CD4-positive, alpha-beta T cell treated with Interleukin-4 for 4 hours (primary cell): Measurements from ENCODE around the gene FHOD3.

ENCODE experiments used
- DNase-seq: peaks from one replicate; pipeline ENCODE4 v3.0.0-alpha.2; 2020

The FHOD3 gene

GRCh38 chr18:36296650-36297416 is 680 bp upstream of the FHOD3 start:
- DNase-seq, result no peak

DNA sequence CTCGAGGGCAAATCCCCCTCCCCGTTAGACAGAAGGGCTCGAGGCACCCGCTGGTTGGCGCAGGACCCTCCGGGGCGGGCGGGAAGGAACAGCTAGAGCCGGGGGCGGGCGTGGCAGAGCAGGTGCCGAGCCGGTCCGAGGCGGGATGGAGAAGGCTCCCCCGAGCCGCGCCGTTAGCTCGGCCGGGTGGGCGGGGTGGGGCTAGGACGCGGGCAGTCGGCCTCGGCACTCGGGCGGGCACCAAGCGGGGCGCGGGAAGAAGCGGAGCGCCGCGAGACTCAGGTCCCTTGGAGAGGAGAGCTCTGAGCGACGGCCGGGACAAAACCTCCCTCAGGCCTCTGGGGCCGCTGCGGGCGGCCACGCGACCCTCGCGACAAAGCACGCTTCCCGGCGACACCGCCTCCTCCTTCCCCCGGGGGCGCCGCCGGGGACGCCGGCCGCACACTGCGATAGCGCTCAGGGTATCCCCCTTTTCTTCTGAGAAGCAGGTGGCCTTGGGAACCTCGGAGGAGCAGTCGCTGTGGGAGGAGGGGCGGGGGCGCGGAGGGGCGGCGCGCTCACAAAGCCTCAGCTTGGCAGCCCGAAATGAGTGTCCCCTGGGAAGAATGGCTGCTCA is 721 bp downstream of the FHOD3 start:
- no peak for DNase-seq

GRCh38 chr18:36299015-36299414 is 1.5 kb downstream of the FHOD3 start:
- no peak for DNase-seq

GRCh38 chr18:36300211-36300610 is 2.7 kb downstream of the FHOD3 start:
- no peak for DNase-seq

GRCh38 chr18:36301884-36302283 is 4.4 kb downstream of the FHOD3 start:
- no peak for DNase-seq

GRCh38 chr18:36302676-36303075 is 5.2 kb downstream of the FHOD3 start:
- no peak for DNase-seq

- DNase-seq, result no peak
Observed at GRCh38 chr18:36303211-36303844, 5.8 kb downstream of the FHOD3 start.

DNA sequence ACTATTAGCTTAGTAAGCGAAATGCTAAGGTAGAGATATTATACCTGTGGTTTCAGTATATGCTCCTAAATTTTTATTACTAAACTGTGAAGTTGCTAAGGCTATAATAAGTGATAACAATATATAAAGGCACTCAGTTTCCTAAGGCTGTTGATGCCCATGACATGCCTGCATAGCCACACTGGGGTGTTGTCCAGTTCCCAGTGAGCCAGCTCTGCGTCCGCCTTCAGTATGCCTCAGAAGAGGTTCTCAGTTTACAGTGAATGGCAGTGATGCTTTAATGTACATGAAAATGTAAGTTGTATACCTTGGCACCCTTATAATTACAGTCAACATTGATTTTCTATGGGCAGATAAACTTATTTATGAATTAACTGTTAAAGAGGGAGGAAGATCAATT is 7.2 kb downstream of the FHOD3 start:
- no peak for DNase-seq

DNA sequence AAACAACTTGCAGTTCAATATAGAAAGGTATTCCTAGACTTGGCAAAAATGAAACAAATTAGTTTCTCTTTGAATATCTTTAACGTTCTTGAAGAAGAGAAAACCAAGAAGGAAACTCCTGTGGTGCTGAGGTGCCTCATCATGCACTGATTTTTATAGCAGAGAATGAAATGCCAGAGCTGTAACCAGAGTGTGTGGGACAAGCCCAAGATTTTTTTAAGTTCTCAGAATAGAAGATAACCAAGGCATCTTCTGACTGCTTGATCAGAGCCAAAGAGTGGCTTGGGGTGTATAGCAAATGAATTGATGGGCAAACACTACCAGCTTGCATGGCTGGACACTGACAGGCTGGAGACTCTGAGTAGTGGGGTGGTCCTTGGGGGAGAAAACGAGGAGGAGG is 7.9 kb downstream of the FHOD3 start:
- no peak for DNase-seq

DNA sequence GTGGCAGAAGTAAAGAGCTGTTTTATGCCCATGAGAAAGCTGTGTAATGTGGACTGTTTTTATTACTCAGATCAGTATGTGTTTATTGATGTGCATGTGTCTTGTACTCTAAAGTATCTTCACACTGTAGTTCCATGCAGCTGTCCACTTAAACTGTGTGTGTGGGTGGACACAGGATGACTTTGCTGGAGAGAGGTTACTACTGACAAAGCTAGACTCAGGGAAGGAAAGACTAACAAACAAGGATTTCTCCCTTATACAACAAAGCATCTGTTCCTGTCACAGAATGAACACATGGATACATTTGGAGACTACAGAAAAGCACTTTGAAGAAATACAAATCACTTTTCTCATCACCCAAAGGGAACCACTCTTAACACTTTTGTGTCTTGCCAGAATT is 10.0 kb downstream of the FHOD3 start:
- DNase-seq, result no peak

DNA sequence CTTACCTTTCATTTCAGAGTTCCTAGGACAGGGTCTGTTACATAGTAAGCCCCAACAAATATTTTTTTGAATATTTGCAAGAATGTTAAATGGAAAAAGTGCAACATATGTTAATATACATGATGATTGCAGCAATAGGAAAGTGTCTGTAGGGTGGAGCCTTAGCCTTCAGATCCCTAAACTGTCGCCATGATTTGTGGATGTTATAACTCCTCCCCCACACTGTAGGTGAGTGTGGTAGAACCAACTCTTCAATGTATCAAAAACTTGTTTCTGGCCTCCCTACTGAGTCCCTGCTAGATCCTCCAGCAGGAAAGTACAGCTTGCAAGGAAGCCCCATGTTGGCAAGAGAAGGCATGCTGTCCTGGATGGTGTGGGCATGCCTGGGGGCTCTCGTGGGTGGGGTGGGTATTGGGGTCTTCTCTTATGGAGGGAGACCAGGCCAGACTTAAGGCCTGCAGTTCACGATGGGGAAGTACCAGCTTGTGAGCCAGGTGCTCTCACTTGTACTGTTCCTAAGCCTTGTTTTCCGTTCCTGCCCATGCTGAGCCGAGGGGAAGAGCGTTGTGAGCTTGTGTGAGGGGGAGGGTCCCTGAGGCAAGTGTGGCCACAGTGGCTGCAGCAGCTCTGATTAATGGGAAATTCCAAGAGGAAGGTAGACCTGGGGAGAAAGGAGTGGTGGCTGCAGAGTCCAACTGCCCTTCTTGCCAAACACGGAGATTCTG is 11.4 kb downstream of the FHOD3 start:
- DNase-seq, result no peak

DNA sequence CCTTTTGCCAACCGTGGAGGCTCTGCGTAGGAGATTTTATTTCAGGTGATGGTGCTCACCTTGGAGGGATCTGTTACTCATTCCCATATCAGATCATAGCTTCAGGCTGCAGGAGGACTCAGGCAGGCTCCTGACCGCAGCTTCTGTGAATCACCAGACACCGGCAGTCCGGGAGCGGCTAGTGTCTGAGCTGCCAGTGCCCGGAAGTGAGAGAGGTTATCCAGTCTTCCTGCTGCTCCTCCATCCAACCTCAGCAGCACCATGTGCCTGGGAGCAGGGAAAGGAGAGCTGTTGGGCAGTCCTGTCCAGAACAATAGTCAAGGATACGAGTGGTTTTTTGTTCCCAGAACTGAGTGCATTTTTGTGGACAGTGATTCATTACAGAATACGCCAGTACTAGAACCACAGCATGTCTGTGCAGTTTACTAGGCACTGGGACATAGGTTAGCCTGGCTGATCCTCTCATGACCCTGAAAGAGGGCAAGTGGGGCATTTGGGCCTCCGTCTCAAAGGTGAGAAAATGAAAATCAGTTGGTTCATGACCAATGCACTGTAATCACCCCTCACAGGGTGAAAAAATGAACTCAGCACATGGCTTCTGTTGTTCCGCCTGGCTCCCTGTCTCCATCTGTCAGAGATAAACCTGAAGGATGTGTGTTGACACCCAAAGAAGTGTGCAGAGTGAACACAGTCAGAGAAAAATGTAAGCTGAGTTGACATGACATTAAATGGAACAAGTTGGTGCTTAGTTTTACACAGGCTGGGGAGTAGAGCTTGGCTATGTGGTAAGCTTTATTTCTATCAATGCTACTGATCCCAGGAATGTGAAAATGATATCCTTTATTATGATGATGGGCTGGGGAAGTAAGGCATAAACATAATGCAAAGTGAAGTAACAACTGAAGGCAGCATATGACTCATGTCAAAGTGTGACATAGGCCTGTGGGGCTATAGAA is 12.2 kb downstream of the FHOD3 start:
- no peak for DNase-seq

DNA sequence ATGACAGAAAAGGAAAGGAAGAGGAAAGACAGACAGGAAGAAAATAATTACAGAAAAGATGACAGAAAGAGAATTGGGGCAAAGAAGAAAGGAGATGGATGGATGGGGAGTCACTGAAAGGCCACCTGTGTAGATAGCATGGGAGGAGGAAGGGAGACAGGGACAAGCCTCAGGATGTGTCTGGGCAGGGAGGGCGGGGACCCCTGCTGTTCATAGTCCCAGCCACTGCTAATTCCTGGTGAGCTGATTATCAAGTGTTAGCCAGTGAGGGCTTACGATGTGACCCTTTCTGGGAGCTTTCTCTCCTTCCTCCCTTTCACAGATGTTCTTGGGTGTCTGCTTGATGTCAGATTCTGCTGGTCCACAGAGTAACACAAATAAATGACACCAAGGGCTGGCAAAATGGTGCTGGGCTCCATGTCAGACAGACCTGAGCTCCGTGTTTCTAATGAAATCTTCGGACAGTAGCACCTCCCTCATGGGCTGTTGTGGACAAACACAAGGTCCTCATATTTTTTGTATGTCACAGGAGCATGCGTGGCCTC is 13.6 kb downstream of the FHOD3 start:
- DNase-seq, result no peak

DNA sequence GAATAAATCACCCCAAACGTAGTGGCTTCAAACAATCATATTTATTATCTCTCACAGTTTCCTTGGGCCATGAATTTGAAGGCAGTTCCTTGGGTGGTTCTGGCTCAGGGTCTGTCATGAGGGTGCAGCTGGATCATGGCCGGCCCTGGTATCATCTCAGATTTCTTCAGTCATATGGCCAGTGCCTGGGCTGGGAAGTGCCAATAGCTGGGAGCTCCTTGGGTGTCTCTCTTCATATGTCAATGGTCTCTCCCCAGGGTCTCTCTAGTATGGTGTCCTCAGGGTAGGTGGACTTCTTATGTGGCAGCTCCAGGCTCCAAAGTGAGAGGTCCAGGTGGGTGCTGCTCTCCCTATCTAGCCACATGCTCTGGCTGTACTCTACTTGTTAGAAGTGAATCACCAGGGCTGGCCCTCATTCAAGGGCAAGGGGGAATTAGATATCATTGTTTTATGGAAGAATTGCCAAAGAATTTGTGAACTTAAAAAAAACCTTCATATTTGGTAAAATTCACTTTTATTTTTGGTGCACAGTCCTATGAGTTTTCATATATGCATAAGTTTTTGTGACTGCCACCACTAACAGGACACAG is 15.4 kb downstream of the FHOD3 start:
- DNase-seq, result no peak

- no peak for DNase-seq
Observed at GRCh38 chr18:36314098-36314497, 16.6 kb downstream of the FHOD3 start.

DNA sequence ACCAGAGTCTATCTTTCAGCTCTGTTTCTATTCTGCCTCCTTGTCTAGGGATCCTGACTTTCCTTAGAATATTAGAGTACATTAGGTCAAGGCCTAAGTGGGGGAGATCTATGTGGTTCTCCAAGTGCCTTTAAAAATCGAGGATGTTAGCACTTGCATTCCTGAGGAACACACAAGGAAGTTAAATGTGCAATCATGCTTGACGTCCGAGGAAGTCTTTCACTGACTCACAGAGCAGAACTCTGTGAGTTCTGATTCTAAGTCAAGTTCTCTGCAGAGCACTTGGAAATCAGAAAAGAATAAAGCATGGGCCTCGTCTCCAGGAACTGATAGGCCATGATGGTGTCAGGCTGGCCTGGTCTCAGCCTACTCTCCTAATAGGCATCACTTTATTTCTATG is 17.2 kb downstream of the FHOD3 start:
- no peak for DNase-seq

DNA sequence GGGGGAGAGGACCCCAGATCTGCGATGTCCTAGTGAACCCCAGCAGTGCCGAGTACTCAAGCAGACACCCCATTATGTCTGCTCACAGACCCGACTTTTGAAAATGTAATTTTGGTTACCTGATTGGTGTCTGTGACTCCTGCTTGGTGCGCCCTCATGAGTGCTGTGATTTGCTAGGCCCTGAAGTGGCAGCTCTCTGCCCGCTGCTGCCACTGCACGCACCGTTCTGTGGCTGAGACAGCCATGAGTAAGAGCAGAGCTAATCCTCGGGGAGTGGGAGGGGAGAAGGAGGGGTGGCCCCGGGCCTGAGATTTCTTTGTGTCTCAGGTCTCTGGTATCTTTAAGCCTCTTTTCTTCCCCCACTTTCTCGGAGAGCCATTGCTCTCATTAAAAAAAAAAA is 18.2 kb downstream of the FHOD3 start:
- DNase-seq, result no peak

DNA sequence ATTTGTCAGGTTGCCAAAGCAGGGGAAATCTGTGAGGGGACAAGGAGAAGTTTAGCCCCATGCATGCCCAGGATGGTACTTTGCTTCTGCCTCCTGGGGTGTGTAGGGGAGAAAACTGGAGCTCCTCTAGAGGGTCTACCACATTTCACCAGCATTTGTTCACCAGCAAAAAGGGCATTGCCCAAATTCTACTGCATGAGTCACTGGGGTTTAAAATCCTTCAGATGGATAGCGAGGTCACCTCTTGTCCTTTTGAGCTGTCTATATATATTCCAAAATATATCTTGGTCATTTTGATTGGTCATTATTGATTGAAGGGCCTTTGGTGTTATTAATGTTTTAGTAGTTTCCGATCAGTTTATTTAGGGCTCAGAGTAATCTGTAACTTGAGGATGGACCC is 18.7 kb downstream of the FHOD3 start:
- no peak for DNase-seq

DNA sequence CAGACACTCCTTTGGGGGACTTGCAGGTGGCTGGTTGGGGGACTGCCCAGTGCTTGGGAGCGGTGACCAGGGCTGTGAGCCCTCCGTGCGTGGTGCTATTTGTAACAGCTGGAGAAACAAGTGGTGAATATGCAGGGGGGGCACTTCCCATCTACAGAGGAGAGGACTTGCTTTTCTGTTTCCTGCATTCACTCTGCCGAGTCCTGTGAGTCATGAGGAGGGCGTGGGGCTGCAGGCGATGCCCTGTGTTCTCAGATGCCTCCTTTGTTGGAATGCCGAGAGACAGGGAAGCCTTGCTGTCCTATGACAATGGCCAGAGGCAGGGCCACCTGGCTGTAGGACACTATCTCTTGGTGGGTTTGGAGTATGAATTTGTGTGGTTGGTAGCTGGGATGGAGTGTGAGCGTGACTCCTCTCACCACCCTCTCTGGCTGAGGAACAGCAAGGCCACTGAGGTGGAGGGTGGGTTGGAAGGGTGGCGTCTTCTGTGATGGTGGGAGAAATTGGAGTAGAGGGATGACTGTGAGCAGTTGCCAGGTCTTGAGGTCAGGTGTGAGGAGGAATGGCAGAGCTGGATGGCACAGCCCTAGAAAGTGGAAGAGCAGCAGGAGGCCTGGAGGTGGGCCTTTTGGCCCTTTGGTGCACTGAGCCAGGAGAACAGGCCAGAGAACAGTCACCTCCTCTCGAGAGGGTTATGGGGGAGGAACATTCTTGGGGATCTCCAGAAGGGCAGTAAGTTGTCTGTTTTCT is 24.3 kb downstream of the FHOD3 start:
- no peak for DNase-seq

DNA sequence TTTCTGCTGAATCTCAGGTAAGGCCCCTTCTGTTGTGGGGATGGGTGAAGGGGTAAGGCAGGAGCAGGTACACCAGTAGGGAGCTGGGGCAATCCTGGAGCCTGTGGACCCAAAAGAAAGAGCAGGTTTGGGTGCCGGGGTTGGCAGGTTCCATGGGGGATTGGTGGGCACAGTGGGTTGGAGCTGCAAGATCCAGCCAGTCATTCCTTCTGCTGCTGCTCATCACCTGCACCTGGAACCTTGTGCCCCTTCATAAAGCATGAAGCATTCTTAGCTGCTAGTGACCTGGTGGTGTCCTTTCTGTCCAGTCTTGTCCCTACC is 24.9 kb downstream of the FHOD3 start:
- no peak for DNase-seq

DNA sequence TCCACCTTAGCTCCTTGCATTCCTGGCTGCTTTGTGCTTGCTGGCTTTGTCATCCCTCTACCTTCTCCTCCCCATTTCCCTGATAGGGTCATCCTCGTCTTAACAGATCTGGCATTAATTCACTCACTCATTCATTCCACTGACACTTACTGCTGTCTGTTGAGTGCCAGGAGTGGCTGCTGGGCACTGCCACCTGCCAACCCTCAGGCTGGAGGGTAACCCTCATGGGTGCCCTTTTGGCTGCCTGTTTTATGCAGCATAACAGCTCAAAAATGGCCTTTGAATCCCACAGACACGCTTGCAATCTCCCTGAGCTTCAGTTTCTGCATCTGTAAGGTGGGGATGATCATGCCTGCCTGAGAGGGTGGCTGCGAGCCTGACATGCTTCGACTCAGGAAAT is 25.2 kb downstream of the FHOD3 start:
- no peak for DNase-seq
